Measurements from ENCODE around the gene IPO13.

The IPO13 gene

DNA sequence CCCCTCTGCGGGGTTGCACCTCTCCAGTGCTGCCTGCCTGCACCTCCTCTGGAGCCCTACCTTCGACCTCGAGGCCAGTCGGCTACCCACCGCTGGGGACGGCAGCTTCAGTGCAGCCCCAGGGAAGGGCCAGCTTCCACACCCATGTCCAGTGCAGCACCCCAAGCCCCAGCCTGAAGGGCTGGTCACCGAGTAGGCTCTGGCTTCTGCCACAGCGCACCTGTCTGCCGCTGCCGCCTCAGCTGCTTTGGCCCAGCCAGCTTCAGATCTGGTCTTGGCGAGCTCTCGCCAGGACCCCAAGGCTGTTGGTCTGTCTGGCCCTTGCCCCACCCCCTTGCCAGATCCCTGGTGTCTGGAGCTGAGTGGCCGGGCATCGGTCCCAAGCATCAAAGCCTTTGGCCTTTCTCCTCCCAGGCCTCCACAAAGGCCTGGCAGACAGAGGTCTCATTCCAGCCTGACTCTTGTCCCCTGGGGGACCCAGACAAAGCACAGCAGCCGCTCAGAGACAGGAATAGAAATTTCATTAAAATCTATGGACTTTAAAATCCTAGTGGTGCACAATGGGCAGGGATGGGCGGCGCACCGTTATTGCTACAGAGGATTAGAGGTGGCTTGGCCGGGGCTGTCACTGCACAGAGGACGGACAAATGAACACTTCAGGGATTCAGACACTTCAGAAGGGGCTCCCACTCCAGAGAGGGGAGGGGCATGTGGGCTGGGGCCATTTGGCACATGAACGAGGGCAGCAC, 49.4 kb downstream of the IPO13 start:
- Histone ChIP-seq H3K27me3 (replicated peaks; ENCODE audit: control insufficient read depth, insufficient read depth, low read length) (no peaks in the 10 kb centered on the region), H3K36me3 (ENCODE audit: control insufficient read depth, insufficient read depth, low read length) (no peaks in the 10 kb centered on the region), H3K4me3 (replicated peaks; ENCODE audit: low read depth, low read length) (no peak overlapping the region)
- DNase-seq (ENCODE audit: extremely low read depth, insufficient read length) = no peak
- TF ChIP-seq, protein P1, sequence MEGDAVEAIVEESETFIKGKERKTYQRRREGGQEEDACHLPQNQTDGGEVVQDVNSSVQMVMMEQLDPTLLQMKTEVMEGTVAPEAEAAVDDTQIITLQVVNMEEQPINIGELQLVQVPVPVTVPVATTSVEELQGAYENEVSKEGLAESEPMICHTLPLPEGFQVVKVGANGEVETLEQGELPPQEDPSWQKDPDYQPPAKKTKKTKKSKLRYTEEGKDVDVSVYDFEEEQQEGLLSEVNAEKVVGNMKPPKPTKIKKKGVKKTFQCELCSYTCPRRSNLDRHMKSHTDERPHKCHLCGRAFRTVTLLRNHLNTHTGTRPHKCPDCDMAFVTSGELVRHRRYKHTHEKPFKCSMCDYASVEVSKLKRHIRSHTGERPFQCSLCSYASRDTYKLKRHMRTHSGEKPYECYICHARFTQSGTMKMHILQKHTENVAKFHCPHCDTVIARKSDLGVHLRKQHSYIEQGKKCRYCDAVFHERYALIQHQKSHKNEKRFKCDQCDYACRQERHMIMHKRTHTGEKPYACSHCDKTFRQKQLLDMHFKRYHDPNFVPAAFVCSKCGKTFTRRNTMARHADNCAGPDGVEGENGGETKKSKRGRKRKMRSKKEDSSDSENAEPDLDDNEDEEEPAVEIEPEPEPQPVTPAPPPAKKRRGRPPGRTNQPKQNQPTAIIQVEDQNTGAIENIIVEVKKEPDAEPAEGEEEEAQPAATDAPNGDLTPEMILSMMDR (IDR thresholded peaks at IDR 0.05; ENCODE audit: insufficient read depth, low read length, poor library complexity, severe bottlenecking) = no peak

DNA sequence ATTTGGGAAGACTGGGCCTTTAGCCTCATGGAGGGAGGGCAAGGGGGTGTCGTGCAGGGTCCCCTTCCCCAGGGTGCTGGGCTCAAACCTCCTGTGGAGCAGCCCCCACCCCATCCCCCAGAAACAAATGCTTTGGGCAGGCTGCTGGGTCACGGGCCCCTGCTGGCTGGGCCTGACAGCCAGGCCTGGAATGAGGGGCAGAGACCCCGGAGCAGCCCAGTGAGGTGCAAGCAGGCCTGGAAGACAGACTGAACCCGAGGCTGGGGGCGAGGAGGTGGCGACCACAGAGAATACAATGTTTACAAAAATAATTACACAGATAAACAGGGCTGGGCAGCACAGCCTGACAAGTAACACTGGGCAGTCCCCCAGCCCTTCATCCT, 50.0 kb downstream of the IPO13 start:
- Histone ChIP-seq H3K27me3 (replicated peaks; ENCODE audit: control insufficient read depth, insufficient read depth, low read length) (no peaks in the 10 kb centered on the region), H3K4me3 (replicated peaks; ENCODE audit: low read depth, low read length) (no peak overlapping the region), H3K36me3 (ENCODE audit: control insufficient read depth, insufficient read depth, low read length) (no peaks in the 10 kb centered on the region)
- DNase-seq (ENCODE audit: extremely low read depth, insufficient read length) = no peak
- TF ChIP-seq, protein P1 (IDR thresholded peaks at IDR 0.05; ENCODE audit: insufficient read depth, low read length, poor library complexity, severe bottlenecking) = no peak

DNA sequence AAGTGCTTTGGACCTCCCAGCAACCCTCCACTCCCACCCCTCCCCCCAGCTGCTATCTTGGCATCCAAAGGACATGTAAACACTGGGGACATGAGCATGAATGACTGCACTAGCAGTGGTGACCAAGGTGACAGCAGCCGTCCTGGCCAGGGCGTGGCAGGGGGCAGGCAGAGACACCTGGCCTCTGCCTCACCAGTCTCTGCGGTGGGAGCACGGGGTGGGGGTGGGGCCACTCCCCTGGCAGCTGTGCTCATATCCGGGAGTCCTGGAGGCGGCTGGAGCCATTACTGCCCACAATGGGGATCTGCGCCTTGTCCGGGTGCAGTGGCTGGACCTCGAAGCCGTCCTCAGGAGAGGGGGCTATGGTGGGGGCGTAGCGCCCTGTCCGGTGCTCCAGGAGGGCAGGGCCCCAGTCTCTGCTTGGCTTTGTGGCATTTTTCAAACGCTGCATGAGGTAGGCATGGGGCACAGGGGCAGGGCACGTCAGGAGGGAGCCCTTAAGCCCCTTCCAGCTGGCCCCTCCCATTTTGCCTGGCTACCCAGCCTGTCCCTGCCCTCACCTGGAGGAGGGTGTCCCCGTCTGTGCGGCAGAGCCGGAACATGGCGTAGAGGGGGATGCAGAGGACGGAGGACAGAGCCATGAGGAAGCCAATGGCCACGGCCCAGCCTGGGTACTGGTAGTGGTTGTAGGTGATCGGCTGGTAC, 50.7 kb downstream of the IPO13 start:
- DNase-seq (ENCODE audit: extremely low read depth, insufficient read length) = no peak
- H3K27me3 ChIP-seq (replicated peaks; ENCODE audit: control insufficient read depth, insufficient read depth, low read length) = no peaks in the 10 kb centered on the region
- no peak overlapping the region for H3K4me3 ChIP-seq (replicated peaks; ENCODE audit: low read depth, low read length)
- no peaks in the 10 kb centered on the region for H3K36me3 ChIP-seq (ENCODE audit: control insufficient read depth, insufficient read depth, low read length)
- TF ChIP-seq, protein P1 (IDR thresholded peaks at IDR 0.05; ENCODE audit: insufficient read depth, low read length, poor library complexity, severe bottlenecking) = no peak

DNA sequence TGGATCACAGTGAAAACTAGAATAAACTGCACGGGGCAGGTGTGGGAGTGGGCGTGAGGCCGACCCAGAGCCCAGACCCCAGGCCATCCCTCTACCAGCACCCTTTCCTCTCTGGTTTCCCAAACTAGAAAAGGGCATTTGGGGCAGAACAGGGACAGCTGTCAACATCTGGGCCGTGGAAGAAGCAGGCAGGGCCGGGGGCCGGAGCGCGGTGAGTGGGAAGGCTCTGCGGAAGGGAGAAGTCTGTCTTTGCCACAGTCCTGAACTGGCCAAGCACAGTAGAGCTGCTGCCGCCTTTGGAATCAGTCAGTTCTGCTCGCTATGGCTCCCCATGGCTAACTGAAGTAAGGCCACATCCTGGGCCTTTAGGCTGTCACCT, 51.2 kb downstream of the IPO13 start:
- Histone ChIP-seq H3K4me3 (replicated peaks; ENCODE audit: low read depth, low read length) (no peak overlapping the region), H3K36me3 (ENCODE audit: control insufficient read depth, insufficient read depth, low read length) (no peaks in the 10 kb centered on the region)

DNA sequence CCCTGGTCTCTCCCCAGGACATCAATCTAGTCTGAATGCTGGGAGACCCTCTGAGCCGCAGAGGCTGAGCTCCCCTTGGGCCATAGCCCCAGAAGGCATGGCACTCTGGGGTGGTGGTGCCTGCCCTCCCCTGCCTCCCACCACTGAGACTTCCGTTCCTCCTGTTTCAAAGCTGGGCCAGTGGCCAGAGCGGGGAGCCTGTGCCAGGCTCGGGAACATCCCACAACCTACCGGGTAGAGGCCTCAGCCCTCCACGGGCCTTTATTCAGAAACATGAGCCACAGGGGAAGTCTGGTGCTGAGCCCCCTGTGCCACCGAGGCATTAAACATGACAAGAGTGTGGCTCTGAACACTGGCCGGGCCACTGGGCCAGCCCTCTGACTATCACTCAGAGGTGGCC, 52.7 kb downstream of the IPO13 start:
- DNase-seq (ENCODE audit: extremely low read depth, insufficient read length) = no peak
- TF ChIP-seq, protein P1 (IDR thresholded peaks at IDR 0.05; ENCODE audit: insufficient read depth, low read length, poor library complexity, severe bottlenecking) = no peak
- no peaks in the 10 kb centered on the region for H3K36me3 ChIP-seq (ENCODE audit: control insufficient read depth, insufficient read depth, low read length)
- no peak overlapping the region for H3K4me3 ChIP-seq (replicated peaks; ENCODE audit: low read depth, low read length)
- H3K27me3 ChIP-seq (replicated peaks; ENCODE audit: control insufficient read depth, insufficient read depth, low read length) = no peaks in the 10 kb centered on the region

More for the DNA sequence above, 51.2 kb downstream of the IPO13 start:
- no peak for DNase-seq (ENCODE audit: extremely low read depth, insufficient read length)
- H3K27me3 ChIP-seq (replicated peaks; ENCODE audit: control insufficient read depth, insufficient read depth, low read length) = no peaks in the 10 kb centered on the region
- TF ChIP-seq, protein P1 (IDR thresholded peaks at IDR 0.05; ENCODE audit: insufficient read depth, low read length, poor library complexity, severe bottlenecking) = no peak
